Endodermal cell (in vitro differentiated cells): ENCODE results near the gene ZNF672. TPM values are rescaled to one million over a fixed set of nuclear protein-coding genes. Genes with fewer than 3 reads are reported as not detected.
A peak's percentile ranks its signal among the peaks of the same experiment; 100 is the strongest.

Experiments used
- DNase-seq: peaks from one replicate; pipeline ENCODE4 v3.0.0-alpha.2; 2017
- H3K27ac ChIP-seq: 2 replicates; pipeline ENCODE4 v1.5.1; 2013; ENCODE audit warnings: mild to moderate bottlenecking, low read depth, low read length, moderate library complexity
- H3K27me3 ChIP-seq: 2 replicates; pipeline ENCODE4 v1.6.1; 2013; ENCODE audit warnings: mild to moderate bottlenecking, low read length, moderate library complexity; ENCODE audit not compliant: insufficient read depth, control insufficient read depth, poor library complexity, severe bottlenecking
- H3K36me3 ChIP-seq: 2 replicates; pipeline ENCODE4 v1.7.0; 2013; ENCODE audit warnings: mild to moderate bottlenecking, low read length, moderate library complexity; ENCODE audit not compliant: control insufficient read depth, insufficient read depth
- H3K4me1 ChIP-seq: one replicate; pipeline ENCODE4 v1.7.0; 2013; ENCODE audit warnings: low read length; ENCODE audit not compliant: control insufficient read depth, insufficient read depth
- H3K4me3 ChIP-seq: 2 replicates; pipeline ENCODE4 v1.5.1; 2013; ENCODE audit warnings: mild to moderate bottlenecking, low read length, moderate library complexity
- H3K9ac ChIP-seq: 2 replicates; pipeline ENCODE4 v1.6.1; 2013; ENCODE audit warnings: mild to moderate bottlenecking, low read length, moderate library complexity; ENCODE audit not compliant: poor library complexity, severe bottlenecking; ENCODE audit errors: extremely low read depth
- H3K9me3 ChIP-seq: 2 replicates; pipeline ENCODE4 v1.6.1; 2013; ENCODE audit warnings: mild to moderate bottlenecking, low read length, moderate library complexity; ENCODE audit not compliant: control insufficient read depth
- H3K27ac Mint-ChIP-seq: 2 replicates; pipeline ENCODE4 v1.8.0; 2020; ENCODE audit warnings: mixed read lengths
- H3K27me3 Mint-ChIP-seq: 2 replicates; pipeline ENCODE4 v1.8.0; 2021; ENCODE audit warnings: mild to moderate bottlenecking, mixed read lengths; ENCODE audit not compliant: insufficient read depth
- H3K36me3 Mint-ChIP-seq: 2 replicates; pipeline ENCODE4 v1.8.0; 2020; ENCODE audit warnings: low read depth, mixed read lengths
- H3K4me1 Mint-ChIP-seq: 2 replicates; pipeline ENCODE4 v1.8.0; 2020; ENCODE audit warnings: mixed read lengths
- H3K4me3 Mint-ChIP-seq: 2 replicates; pipeline ENCODE4 v1.8.0; 2020; ENCODE audit warnings: mild to moderate bottlenecking, moderate library complexity, mixed read lengths
- H3K9me3 Mint-ChIP-seq: 2 replicates; pipeline ENCODE4 v1.8.0; 2020; ENCODE audit warnings: mild to moderate bottlenecking, mixed read lengths
- WGBS, 2 experiments: methylation state at CpG; one replicate each; pipeline versions ENCODE4 v1.1.5 to v1.1.7; 2013; ENCODE audit warnings: missing lambda C conversion rate in 2 of 2, mixed read lengths in 1 of 2; ENCODE audit not compliant: insufficient coverage in 1 of 2, insufficient read length in 1 of 2; 5-methylcytosine and 5-hydroxymethylcytosine counted together
- total RNA-seq, 2 donors: library from RNA; stranded (reverse); fragmentation: NEBNext Ultra II Directional in 1 of 2; extraction: Animal tissue kit (Norgen Biotek cat#: 25700) in 1 of 2; gene quantifications; 2 replicates in 1 of 2; 3 replicates in 1 of 2; pipeline ENCODE4 v1.2.1, GENCODE V29; 2021
- TF ChIP-seq, protein P1 (sequence below): fragments of 200-600 bp; sonication (generic); conservative IDR thresholded peaks from 2 replicates; pipeline ENCODE4 v1.5.0; 2021; ENCODE audit warnings: antibody characterized with exemption, mild to moderate bottlenecking

The ZNF672 gene
- total RNA-seq, 2 donors from 2014 or later = 33.6 to 40.5 TPM

DNA sequence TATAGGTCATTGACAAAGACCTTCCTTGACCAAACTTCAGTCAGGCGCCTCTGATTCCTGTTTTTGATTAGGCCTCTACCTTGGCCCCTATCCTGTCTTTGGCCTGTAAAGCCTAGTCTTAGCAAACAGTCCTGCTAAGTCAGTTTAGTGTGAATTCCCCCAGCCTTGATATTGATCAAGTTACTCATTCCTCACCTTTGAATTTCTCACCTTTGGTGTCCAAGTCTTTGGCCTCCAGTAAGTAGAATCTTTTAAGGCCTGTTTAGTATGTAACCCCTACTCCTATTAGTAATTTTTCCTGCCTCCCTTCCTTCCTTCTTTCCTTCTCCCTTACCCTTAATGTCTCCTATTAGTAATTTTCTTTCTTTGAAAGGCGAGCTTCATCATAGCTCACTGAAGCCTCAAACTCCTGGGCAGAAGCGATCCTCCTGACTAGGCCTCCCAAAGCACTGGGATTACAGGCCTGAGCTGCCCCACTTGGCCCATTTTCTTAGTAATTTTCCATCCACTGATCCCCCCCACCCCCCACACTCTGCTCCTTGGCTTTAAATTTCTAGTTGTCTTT lies 33.9 kb downstream of the ZNF672 start:
- H3K4me1 Mint-ChIP-seq = peaks cover 2% of the 10 kb centered on the region
- no peak overlapping the region for H3K27ac ChIP-seq
- H3K36me3 ChIP-seq = no peaks in the 10 kb centered on the region
- WGBS, 2 experiments = 93 to 100% methylated on average over 1 to 3 of the region's 3 CpGs
- no peaks in the 10 kb centered on the region for H3K27me3 Mint-ChIP-seq
- TF ChIP-seq, protein P1, sequence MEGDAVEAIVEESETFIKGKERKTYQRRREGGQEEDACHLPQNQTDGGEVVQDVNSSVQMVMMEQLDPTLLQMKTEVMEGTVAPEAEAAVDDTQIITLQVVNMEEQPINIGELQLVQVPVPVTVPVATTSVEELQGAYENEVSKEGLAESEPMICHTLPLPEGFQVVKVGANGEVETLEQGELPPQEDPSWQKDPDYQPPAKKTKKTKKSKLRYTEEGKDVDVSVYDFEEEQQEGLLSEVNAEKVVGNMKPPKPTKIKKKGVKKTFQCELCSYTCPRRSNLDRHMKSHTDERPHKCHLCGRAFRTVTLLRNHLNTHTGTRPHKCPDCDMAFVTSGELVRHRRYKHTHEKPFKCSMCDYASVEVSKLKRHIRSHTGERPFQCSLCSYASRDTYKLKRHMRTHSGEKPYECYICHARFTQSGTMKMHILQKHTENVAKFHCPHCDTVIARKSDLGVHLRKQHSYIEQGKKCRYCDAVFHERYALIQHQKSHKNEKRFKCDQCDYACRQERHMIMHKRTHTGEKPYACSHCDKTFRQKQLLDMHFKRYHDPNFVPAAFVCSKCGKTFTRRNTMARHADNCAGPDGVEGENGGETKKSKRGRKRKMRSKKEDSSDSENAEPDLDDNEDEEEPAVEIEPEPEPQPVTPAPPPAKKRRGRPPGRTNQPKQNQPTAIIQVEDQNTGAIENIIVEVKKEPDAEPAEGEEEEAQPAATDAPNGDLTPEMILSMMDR = no peak
- H3K4me1 ChIP-seq = no peaks in the 10 kb centered on the region
- H3K9me3 Mint-ChIP-seq = no peaks in the 10 kb centered on the region
- peak overlapping the region; percentile 94 for H3K4me3 Mint-ChIP-seq
- peak overlapping the region; percentile 79 for H3K27ac Mint-ChIP-seq
- no peaks in the 10 kb centered on the region for H3K9me3 ChIP-seq
- H3K9ac ChIP-seq = peak overlapping the region; percentile 13
- no peaks in the 10 kb centered on the region for H3K27me3 ChIP-seq
- H3K36me3 Mint-ChIP-seq = no peaks in the 10 kb centered on the region
- DNase-seq = peak; percentile 53
- no peak overlapping the region for H3K4me3 ChIP-seq

DNA sequence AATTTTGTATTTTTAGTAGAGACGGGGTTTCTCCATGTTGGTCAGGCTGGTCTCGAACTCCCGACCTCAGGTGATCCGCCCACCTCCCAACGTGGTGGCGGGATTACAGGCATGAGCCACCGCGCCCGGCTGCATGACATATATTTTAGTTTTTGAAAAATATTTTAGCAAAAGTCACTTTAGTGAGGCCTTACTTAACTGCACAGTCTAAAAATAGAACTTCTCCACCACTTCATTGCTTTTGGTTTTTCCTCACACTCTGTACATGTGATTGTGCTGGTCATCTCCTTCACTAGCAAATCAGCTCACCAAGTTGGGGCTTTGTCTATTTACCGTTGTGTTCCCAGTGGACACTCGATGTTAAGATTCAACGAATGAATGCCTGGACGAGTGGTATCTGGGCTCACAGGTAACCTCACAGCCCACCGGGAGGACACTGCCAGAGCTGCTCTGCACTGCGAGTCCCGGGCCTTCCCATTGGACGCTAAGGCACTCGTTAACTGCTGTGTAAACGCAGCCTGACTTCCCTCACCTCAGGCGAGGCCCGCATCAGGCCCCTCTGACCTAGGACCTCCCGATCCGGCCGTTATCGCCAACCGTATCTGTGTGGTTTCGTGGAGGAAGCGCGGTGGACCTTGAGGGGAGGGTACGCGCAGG lies 34.9 kb downstream of the ZNF672 start:
- peak overlapping the region; percentile 94 for H3K4me3 Mint-ChIP-seq
- Histone ChIP-seq H3K36me3 (no peaks in the 10 kb centered on the region), H3K4me1 (no peaks in the 10 kb centered on the region), H3K27me3 (no peaks in the 10 kb centered on the region), H3K9ac (peak overlapping the region; percentile 95), H3K4me3 (peak overlapping the region; percentile 99), H3K9me3 (no peaks in the 10 kb centered on the region), H3K27ac (peak overlapping the region; percentile 93)
- no peaks in the 10 kb centered on the region for H3K9me3 Mint-ChIP-seq
- DNase-seq = peak; percentile 93
- peaks cover 2% of the 10 kb centered on the region for H3K4me1 Mint-ChIP-seq
- H3K36me3 Mint-ChIP-seq = no peaks in the 10 kb centered on the region
- 1 to 2% methylated on average over 21 to 31 of the region's 31 CpGs for WGBS, 2 experiments
- TF ChIP-seq, protein P1 = no peak
- no peaks in the 10 kb centered on the region for H3K27me3 Mint-ChIP-seq
- H3K27ac Mint-ChIP-seq = peak overlapping the region; percentile 99

DNA sequence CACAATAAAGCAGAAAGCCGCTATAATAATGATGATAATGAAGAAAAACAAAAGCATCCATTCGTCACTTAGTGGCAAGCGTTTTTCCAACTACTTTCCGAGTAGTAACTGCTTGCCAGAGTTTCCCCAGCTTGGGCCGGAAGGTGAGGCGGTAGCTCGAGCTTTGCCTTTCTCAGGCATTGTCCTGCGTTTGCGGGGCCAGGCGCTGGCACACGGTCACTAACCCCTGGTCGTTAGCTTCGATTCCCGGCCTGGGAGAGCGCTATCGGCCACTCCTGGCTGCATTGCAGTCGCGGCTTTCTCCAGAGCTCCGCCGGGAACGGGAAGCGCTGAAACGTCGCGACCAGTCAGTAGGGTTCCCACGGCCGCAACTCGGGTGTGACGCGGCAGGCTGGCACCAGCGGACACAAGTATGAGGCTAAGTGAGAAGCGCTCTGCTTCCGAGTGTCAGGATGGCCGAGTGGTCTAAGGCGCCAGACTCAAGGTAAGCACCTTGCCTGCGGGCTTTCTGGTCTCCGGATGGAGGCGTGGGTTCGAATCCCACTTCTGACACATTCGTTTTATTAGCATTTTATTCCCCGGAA lies 35.5 kb downstream of the ZNF672 start:
- TF ChIP-seq, protein P1 = no peak
- H3K9me3 ChIP-seq = no peaks in the 10 kb centered on the region
- no peaks in the 10 kb centered on the region for H3K27me3 ChIP-seq
- Mint-ChIP-seq H3K9me3 (no peaks in the 10 kb centered on the region), H3K4me1 (peaks cover 2% of the 10 kb centered on the region), H3K36me3 (no peaks in the 10 kb centered on the region), H3K27ac (peak overlapping the region; percentile 99), H3K4me3 (peak overlapping the region; percentile 94), H3K27me3 (no peaks in the 10 kb centered on the region)
- WGBS, 2 experiments = 0 to 1% methylated on average over 35 to 41 of the region's 41 CpGs
- H3K4me3 ChIP-seq = peak overlapping the region; percentile 99
- no peaks in the 10 kb centered on the region for H3K36me3 ChIP-seq
- peak overlapping the region; percentile 93 for H3K27ac ChIP-seq
- DNase-seq = peak; percentile 100
- H3K9ac ChIP-seq = peak overlapping the region; percentile 95
- no peaks in the 10 kb centered on the region for H3K4me1 ChIP-seq
